Effector CD8-positive, alpha-beta T cell (primary cell): ENCODE results near the gene CCDC88C.
"Not testable (repeated sequence)": the region's sequence is repeated elsewhere in the genome, so short reads cannot be mapped to it uniquely, and the experiment has no call there.

Experiments used
- DNase-seq: peaks from one replicate; lab custom pipeline; 2025; lab: John Stamatoyannopoulos, UW

Gene CCDC88C

DNA sequence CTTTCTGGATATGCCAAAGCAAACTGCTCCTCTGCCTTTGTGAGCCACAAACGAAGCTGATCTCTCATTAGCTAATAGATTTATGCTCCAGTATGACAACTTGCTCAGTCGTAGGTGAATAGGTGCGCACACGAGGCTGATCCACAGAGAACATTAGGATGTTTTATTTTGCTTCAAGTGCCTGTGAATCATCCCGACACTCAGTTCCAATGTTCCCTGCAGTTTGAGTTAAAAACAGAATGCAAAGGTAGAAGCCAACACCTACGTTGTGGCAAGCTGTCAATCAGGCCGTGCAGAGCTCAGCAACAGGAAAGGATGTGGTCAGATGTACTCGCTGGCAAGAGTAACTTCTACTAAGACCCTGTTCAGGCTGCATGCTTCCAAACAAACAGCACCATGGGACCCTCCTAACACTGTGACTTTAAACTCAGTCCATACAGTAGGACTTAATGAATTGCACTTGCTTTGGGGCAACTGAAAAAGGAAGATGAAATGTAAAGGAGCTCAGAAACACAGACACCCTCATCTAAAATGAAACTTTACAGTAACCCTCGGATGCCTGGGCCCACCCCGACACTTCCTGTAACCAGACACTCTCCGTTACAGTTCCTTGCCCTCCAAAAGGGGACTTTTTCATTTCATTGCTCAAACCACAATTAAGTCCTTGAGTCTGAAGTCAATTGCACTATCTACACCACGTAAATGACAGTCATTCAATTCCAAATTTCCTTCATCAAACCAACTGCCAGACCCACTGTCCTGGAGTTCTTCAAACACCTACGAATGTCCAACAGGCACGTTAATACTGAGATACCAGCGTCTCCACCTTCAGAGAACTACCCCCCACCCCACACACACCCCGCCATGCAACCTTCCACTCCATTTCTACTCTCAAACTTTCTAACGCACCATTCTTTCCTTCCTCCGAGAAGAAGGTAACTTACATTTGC is 1.6 kb downstream of the CCDC88C start:
- peak; percentile 40 for DNase-seq

DNA sequence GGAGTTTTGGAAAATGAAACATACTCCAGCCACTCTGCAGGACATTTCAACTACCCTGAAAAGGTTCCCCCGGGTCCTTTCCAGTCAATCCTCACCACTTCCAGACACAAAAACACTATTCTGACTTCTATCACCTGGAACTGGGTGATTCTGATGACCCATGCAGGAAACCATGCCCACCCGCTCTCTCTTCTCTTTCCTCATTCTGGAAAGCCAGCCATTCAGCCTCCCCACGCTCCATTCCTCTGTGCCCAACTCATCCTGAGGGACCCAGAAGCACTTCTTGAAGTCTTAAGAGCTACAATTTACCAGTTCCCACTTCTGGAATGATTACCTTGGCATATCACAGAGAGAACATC is 3.2 kb downstream of the CCDC88C start:
- no peak for DNase-seq

DNA sequence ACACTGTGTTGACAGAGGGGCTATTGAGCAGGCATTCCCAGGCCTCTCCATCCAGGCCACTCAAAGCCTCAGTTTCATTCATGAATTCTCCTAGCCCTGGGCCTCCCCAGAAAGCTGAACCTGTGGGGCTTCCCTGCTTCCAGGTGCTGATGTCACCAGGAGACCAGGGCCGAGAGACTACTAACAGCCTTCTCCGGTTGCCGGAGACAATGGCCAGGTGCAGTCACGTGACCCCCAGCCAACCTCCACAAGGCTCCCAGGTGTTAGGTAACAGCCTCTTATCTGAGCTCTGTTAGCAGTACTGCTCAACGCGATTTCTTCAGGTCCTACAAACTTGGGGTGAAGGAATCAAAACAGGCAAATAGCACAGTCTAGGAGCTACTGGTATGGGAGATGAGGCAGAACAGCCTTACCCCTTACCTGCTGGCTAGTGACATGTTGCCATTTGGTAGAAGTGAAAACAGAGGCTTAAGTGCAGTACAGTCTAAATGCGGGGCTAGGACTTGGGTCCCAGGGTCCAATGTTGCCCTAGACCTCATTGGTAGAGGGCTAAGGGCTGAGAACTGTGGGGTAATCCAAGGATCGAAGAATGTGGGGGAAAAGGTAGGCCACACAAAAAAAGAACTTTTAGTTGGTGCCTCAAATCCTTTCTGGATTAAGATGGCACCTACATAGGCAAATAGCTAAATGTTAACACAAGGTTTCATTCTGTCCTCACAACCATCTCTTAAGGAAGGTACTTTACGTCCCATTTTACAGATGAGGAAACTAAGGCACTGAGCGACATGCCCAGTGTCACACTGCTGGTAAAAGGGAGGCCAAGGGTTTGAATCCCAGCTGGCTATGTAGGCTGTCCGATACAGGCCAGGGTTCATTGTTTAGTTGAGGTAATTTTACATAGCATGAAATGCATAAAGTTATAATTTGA is 3.8 kb downstream of the CCDC88C start:
- DNase-seq: peak; percentile 28

DNA sequence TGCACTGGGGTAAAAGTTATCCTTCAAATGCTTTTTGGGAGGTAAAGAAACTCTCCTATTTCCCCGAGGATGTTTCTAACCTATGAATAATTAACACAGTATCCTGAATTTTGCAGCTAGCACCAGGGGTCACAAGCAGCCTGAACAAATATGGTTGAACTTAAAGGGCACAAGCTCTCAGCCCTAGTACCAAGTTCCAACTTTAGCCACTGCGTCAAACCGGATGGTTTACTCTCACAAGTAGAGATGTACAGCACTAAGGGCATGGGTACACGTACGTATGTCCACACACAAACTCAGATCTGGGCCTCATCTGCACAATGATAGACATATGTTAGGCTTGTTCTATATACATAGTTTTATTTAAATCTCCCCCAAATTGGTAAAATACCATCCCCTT is 4.7 kb downstream of the CCDC88C start:
- DNase-seq: no peak

DNA sequence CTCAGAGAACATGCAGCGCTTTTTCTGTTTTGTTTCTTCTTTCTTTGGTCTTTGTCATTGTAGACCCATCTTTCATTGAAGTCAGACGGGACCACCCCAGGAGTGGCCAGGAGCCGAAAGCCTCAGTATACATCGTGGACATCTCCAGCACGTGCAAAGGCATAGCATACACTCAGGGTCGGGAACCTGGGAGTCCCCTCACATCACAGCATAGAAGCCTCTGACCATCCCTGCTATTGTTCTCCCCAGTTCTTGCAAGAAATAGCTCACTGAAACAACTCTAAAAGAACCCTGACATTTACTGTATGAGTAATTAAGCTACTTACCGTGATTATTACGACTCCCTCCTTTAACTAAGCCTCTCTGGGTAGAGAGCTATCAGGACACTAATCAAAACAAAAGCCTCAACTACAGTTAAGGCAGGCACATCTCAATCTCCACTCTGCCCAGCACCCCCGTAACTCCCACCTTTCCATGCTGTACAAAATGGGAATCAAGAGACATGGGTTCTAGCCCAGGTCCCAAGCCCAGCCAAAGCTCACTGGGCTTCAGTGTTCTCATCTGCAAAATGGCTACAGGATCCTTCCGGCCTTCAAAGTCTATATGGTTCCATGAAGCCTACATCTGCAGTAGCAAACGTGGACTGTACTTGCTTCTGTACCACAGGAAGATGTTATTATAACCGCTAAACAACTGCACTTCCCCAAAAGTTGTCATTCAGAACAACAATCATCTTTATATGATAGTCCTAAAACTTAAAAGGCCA is 6.7 kb downstream of the CCDC88C start:
- DNase-seq: no peak

DNA sequence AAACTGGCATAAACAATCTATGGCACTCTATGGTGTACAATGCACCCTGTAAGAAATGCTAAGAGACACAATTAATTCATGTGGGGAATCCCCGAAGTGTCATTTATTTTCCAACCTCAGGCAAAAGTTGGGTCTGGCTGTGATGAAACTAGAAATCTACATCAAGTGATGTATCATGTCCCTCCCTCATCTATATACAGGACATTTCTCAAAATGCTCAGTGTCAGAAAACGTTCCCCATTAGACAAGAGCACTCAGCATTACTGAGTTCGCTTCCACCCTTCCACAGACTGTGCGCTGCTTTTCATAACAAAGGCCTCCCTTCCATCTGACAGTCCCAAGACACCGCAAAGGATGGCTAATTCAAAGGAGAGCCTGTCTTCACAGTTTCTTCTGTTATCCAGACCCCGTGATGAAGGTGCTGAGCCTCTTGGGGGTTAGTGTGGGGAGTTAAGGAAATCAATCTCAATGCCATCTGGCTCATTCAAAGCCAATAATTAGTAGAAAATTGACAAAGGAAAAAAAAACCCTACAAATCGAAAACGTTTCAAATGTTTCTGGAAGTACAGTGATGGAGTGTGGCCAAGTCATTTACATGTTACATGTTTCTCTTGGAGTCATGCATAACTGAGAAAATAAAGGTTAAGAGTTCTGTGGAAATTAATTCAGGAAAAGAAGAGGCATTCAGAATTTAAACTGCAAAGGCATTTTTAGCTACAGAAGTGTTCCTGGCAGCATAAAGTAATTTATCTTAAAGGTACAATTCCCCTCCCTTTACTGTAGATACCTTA is 7.5 kb downstream of the CCDC88C start:
- no peak for DNase-seq

DNA sequence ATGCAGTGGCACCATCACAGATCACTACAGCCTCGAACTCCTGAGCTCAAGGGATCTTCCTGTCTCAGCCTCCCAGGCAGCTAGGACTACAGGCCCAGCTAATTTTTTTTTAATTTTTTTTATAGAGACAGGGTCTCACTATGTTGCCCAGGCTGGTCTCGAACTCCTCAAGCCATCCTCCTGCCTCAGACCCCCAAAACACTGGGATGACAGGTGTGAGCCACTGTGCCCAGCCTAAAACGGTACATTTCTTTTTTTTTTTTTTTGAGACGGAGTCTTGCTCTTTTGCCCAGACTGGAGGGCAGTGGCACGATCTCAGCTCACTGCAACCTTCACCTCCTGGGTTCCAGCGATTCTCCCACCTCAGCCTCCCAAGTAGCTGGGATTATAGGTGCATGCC is 8.4 kb downstream of the CCDC88C start:
- DNase-seq: not testable (repeated sequence)

DNA sequence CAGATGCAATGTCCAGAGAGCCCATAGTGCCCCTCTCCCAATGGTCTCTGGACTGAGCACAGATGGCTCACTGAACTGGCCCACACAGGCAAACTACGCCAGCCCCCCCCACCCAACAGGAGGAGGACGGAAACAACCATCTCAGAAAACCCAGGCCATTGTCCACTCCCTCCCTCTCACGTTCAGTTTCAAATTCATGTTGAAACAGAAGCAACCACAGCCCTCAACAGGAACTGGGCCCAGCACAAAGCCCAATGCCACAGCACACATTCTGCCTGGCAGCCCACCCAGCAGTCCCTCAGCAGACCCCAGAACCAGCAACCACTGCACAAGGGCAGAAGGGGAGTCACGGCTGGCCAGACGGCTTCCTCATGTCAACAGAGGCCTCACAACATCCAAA is 10.6 kb downstream of the CCDC88C start:
- DNase-seq: no peak

DNA sequence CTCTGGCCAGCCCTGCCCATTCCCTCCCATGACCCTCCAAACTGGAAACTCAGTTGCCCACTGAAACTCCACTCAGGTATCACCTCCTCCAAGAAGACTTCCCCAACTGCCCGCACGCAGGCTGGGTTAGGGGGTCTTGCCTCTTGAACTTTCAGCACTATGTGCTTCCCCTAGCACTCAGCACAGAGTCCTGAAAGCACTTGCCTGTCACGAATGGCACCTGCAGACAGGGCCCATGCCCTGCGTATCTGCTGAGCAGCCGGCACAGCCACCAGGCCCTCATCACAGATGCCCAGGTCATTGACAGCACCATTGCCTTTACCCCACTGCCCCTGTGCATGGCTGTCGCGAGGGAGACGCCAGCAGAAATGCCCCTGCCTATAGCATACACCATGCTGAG is 11.2 kb downstream of the CCDC88C start:
- no peak for DNase-seq

DNA sequence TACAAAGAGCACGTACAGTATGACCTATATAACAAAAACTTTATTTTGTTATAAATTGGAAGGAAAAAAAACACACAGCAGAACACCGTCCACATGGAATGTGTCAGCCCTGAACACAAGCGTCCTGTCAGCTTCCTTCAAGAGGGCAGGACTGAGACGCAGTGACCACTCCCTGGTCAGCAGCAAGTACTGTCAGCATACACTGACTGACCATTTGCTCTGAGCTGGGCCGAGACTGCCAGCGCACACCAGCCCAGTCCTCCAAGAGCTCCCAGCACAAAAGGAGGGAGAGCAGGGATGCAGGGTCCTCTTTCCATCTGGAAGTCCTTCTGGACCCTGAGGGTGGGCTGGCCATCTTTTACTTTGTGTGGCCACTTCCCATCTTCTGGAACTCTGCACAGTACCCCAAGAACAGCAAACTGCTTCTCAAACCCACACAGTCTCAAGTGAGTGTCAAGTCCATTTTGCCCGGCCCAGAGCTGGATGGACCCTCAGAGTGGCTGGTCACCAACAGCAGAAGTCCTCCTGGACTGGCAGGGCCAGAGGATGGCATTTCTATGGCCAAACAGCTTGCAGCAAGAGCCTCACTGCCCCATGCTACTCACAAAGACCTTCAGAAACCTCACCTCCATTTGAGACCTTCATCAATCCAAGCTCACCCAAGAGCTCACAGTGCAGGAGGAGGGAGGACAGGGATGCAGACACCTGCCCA is 11.7 kb downstream of the CCDC88C start:
- DNase-seq: no peak

DNA sequence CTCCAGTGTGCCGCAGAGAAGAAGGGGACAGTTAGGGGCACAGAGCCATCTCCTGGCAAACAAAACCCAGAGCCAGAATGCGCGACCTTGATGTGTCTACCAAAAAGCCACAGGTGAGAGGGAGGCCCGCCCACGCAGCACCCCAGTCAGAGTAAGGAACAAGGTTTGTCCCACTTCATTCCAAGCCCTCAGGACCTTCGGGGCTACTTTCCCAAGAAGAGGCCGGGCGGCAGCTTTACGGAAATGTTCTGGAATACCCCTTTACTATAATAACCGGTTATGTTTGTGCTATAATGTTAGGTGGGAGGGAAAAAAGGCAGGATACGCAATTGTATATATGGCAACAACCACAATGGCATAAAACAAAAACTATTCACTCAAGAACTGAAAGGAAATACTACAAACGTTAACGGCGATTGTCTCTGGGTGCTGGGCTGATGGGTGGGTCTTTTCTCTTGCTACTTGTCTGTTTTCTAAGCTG is 12.3 kb downstream of the CCDC88C start:
- peak; percentile 61 for DNase-seq

DNA sequence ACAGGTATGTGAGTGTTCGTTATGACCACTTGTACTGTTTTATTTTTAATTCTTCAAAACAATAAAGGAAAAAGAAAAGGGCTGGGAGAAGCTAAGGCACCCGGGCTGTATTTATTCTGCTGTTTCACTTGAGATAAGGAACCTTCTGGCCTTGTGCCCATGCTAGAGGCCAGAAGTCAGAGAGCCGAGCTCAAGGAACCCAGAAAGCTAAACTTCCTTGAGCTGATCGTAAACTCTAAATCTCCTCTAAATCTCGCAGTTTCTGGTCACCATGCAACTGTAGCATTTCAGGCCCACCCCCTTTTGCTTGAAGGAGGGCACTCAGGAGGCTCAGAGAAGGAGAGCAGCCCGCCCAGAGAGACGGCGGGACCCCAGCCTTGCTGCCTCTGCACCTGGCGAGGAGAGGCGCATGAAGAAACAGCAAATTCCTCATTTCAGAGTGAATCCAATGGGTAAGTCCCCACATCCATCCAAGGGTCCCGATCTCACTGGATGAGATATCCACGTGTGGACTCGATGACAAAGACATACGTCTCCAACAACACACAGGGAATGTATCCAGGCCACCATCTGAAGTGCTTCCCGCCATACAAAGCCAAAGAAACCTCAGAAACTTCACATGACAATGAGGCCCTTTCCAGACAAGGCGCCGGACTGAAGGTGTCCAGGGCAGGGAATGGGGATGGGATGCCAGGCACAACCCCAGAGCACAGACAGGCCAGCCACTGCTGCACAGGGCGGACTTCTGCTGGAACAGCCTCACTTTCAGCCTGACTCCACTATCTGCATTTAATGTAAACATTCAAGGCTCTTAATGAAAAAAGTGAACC is 14.6 kb downstream of the CCDC88C start:
- DNase-seq: no peak

DNA sequence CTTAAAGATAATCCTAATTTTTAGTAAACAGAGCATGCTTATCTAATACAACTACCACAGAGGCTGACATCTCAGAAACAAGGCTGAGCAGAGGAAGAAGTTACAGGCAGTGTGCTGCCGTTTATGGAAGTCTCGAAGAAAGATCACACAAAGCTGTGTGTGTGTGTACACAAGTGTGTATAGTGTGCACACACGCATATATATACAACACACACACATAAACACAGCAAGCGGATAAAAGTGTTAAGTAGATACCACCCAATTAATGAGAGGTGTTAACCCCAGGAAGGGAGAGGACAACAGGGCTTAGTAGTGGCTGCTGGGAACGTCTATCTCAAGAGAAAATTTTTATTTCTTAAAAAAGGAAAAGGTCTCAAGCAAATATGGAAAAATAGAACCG is 15.3 kb downstream of the CCDC88C start:
- DNase-seq: no peak

DNA sequence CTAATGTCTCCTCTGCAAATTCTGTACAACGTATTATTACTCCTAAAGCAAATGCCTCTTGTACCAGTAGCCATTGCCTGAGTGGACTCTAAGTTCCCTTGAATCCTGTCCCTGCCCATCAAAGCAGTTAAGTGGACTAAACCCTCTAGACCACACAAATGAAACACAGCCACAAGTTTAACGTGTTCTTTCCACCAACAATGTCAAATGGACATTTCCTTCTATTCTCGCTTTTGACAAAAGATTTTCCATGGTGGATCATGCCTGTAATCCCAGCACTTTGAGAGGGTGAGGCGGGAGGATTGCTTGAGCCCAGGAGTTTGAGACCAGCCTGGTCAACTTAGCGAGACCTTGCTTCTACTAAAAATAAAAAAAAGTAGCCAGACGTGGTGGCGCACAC is 15.9 kb downstream of the CCDC88C start:
- DNase-seq: no peak

DNA sequence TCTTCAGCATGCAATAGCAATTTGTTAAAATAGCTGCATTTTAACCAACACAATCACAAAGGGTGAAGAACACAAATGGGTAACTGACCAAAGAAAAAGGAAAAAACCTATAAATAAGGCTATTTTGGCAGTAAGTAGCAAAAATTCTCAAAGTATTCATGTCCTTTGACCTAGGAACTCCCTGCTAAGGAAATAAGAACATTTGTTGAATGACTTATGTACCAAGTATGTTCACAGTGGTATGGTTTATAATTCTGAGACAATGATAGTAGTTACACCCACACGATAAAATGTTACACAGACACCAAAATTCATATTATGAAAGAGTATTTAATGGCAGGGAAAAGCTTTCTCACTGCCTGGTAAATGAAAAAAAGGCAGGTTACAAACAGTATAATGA is 16.9 kb downstream of the CCDC88C start:
- DNase-seq: no peak

DNA sequence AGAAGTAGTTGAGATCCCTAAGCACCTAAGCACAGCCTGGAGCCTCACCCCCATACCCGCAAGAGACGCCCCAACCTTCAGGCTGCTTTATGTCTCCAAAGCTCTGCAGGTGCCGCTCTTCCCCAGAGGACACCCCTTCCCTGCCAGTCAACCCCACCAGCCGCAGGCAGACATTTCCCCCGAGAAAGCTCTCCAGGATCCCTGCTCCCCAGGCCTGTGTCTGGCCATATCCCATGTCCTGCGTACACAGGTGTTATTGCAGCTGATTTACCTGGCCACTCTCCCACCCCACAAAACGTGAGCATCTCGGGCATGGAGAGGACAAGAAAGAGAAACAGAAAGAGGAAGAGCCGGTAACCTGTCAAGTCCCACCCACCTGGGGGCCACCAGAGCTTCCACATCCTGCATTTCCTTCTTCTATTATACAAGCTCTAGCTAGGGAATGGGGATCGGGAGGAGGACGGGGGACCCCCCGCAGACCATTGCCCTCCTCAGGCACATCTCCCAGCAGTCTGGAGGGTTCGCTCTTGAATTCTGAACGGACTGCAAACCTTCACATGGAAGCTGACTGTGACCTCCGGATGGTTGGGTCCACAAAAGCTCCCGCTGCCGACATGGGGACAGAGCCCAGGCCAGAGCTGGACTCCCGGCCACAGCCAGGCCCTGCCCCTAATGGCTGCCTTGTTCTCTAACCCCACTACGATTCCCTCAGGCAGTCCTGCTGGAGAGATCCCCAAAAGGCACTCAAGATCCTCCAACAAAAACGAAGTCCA is 17.6 kb downstream of the CCDC88C start:
- DNase-seq: no peak

DNA sequence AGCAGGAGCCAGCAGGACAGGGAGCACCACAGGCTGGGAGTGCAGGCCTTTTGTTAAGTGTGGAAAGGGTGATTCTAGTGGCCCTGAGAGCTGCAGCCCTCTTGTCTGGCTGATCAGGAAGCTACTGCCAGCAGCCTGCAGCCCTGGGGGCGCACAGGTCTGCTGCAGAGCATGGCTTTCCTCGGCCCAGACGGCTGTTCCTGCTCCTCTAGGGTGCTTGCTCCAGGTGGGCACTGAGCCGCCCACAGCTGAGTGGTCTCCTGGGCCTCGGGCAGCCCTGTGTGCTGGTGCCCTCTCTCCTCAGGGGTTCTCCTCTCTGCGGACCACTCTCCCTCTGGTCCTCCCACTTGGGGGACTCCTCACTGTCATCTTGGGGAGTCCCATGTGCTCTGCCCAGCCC is 18.9 kb downstream of the CCDC88C start:
- DNase-seq: no peak

DNA sequence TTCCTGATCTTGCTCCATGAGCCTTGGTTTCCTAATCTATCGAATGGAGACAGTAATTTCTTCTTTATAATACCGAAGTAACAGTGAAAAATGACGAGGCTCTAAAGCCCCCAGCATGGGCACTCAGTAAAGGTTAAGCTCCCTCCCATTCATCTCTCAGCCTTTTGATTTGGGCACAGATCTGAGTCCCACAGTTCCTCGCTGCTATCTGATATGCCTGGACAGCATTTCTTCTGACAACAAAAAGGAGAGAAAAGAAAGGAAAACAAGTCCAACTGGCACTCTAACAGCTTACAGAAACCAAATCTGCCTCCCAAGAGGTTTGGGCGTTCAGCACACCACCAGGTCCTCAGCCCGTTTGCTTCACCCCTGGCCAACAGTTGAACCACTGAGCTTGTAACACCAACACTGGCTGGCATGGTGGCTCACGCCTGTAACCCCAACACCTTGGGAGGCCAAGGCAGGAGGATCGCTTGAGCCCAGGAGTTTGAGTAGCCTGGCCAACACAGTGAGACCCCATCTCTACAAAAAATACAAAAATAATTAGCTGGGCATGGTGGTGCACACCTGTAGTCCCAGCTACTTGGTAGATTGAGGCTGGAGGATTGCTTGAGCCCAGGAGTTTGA is 19.5 kb downstream of the CCDC88C start:
- DNase-seq: no peak
